Ammon's horn (tissue), 1 donor: ENCODE measurements around the gene SOX12.
A peak's percentile ranks its signal among the peaks of the same experiment; 100 is the strongest.

Experiments
- DNase-seq: peaks from one replicate; pipeline ENCODE4 v3.0.0-alpha.2; 2016; ENCODE audit warnings: low spot score

The SOX12 gene

DNA sequence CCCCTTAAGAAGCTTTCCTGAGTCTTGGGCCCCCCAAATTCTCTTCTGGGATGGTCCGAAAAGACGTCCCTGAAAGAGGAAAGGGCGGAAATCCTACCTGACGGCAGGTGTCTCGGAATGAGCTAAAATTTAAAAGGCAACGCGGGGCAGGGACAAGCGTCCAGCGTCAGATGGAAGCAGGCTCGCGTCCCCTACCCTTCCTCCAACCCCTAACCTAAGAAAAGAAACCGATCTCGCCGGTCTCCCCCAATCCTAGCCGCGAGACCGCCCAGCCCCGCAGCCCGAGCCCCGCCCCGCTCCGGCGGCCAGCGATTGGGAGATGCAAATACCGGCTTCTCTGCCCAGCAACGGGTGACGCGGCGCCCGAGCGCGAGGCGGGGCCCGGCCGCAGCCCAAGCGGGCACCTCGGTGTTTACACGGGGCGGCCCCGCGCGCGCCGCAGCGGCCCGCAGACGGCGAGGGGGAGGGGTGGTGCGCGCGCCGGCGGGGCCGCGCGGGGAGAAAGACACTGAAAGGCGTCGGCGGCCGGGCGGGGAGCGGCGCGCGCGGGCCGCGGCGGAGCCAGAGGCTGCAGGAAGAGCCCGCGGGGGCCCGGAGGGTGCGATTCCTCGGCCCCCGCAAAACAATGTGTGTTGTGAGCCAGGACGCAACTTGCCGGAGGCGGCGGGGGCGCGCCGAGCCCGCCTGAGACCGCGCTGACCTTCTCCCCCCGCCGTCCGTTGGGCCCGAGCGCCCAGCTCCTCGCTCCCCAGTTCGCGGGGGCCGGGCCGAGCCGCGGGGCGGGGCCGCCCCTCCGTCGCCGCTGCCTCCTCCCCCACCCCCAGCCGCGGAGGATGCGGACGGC lies at the start of gene SOX12:
Gene SOX12 (plus strand): TSS at position 508 of the 844 bp plus-strand sequence. CDS start 373 bp downstream, outside the sequence.
- peak; percentile 97 for DNase-seq

- no peak for DNase-seq
These were observed 49.6 kb upstream of the SOX12 start for GRCh38 chr20:275791-276190.

DNA sequence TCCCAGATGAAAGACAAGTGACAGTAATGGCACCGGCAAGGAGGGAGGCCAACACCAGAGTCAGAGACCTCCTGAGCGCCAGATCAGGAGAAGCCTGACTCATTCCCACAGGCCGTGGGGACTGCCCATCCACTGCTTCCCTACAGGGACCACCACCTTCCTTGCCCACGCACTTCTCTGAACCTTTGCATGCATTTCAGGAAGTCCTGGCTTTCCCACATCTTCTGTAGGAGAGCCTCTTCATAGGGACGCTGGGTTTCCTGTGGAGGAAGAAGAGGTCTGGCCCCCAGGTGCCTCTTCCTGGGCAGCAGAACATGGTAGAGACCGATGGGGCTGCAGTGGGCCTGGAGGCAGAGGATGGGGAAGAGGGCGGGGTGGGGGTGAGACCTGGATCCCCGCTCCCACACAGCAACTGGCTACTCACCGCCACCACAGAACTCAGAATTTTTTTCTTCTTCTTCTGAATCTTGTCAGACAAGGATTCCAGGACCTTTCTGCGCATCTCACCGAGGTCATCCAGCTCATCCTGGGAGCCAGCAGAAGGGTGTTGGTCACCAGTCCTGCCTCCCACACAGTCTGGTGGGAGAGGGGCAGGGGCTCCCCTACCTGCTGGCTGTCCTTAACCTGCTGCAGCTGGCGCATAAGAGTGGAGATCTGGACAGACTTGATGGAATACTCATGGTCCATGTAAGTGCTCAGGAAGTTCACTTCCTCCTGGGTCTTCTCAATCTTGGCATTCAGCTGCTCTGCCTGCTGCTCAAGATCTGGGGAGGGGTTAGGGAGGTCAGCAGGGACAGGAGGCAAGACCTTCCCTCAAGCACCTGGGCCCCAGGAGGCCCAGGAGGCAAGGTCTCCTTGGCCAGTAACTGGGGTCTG lies 48.5 kb upstream of the SOX12 start:
- no peak for DNase-seq

GRCh38 chr20:277496-277781 lies 47.9 kb upstream of the SOX12 start:
- DNase-seq: no peak

GRCh38 chr20:278181-278580 lies 47.2 kb upstream of the SOX12 start:
- DNase-seq: no peak

GRCh38 chr20:278607-279571 lies 46.5 kb upstream of the SOX12 start:
- no peak for DNase-seq

DNA sequence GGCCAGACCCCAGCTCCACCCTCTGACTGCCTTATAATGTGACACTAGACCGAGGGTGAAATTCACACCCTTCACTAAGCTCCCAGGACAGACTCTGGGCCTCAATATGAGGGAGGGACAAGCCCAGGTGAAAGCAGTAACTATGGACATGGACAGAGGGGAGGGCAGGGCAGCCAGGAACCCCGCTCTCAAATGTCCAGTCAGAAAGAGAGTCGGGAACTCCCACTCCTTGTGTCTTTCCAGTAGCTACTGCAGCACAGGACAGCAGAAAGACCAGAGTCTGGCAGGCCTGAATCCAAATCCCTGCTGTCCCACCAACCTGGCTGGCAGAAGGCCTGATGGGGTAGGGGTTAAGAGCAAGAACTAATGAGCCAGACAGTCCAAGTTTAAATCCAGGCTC lies 41.2 kb upstream of the SOX12 start:
- DNase-seq: no peak

GRCh38 chr20:286508-286907 lies 38.8 kb upstream of the SOX12 start:
- no peak for DNase-seq

- no peak for DNase-seq
These were observed 36.2 kb upstream of the SOX12 start for GRCh38 chr20:288956-289692.

- DNase-seq: no peak
These were observed 35.7 kb upstream of the SOX12 start for GRCh38 chr20:289693-290083.

GRCh38 chr20:290084-290831 lies 35.1 kb upstream of the SOX12 start, which contains the start of gene C20orf96:
Gene C20orf96, minus strand, starts transcription at chr20:290750. Its CDS starts 140 bp downstream, at chr20:290610.
- DNase-seq: peak; percentile 90

GRCh38 chr20:294602-295001 lies 30.8 kb upstream of the SOX12 start:
- no peak for DNase-seq

DNA sequence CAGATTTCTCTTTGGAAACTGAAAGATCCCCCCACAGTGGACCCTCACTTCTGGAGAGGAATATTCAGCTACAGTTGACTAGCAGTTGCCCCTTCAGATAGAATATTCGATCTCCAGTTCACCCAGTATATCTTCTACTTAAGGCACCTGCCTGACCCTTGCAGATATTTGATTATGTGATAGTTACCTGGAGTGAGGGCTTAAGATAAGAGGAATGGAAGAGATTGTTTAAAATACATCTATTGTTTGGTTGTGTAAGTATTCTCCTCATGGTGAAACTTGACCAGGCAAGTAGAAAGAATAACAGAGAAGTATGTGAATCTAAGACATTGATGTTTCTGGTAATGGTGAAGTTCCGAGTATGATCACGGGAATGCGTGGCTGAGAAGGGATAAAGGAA lies 29.5 kb upstream of the SOX12 start:
- no peak for DNase-seq

GRCh38 chr20:297098-297924 lies 28.0 kb upstream of the SOX12 start, which contains the start of gene ZCCHC3:
Gene ZCCHC3, plus strand, starts transcription at chr20:297570. Its CDS starts 17 bp downstream, at chr20:297587.
- peak; percentile 78 for DNase-seq

GRCh38 chr20:297925-298775 lies 27.2 kb upstream of the SOX12 start:
- DNase-seq: peak; percentile 76

GRCh38 chr20:298776-299391 lies 26.5 kb upstream of the SOX12 start:
- DNase-seq: no peak

DNA sequence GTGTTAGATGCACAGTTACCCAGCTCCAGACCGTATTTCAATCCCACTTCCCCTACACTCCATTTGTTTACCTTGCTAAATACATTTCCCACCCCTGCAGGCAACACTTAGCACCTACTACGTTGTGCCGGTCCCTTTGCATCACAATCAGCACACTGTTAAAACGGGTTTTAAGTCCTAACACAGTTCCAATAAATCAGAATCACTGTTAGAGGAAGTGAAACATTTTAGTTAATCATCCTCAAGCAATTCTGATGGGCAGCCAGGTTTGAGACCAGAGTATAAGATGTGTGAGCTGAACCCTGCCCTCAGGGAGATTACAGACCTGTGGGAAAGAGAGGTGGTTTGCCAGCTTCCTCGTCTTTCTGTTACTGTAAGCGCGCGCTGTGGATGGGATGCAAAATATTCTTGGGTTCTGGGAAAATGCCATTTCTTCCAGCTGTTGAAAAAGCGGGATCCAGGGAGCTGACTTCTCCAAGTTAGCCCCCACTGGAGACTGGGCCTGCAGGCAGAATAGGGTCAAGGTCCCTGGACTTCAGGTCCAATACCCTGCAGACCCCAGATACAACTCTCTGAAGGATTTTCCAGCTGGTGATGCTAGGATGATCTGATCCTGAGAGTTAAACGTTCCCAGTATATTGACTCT lies 24.9 kb upstream of the SOX12 start:
- DNase-seq: no peak
